Hepatocyte (in vitro differentiated cells): ENCODE measurements around the gene CHD5.

Experiments used
- CTCF ChIP-seq: fragments of 200-600 bp; sonication (generic); IDR thresholded peaks from 2 replicates; pipeline ENCODE4 v1.5.1; 2016; ENCODE audit warnings: antibody characterized with exemption, mild to moderate bottlenecking; ENCODE audit not compliant: poor library complexity
- EZH2 ChIP-seq: fragments of 200-600 bp; sonication (generic); IDR thresholded peaks from 2 replicates; pipeline ENCODE4 v1.6.1; 2016; ENCODE audit warnings: antibody characterized with exemption, mild to moderate bottlenecking, borderline replicate concordance
- EZH2phosphoT487 ChIP-seq: fragments of 200-600 bp; sonication (generic); IDR thresholded peaks from one replicate; pipeline ENCODE4 v1.6.1; 2018; ENCODE audit warnings: antibody characterized with exemption, mild to moderate bottlenecking, low read depth, moderate library complexity; ENCODE audit not compliant: unreplicated experiment, severe bottlenecking

GRCh38 chr1:6205849-6206519 is 25.9 kb upstream of the CHD5 start, which contains the start of gene RNF207:
- no peak for TF ChIP-seq CTCF
- no peak for TF ChIP-seq EZH2phosphoT487
- TF ChIP-seq EZH2: no peak
